A549 (cell line): ENCODE measurements around the gene COBL. TPM values are rescaled to one million over a fixed set of nuclear protein-coding genes. Genes with fewer than 3 reads are reported as not detected.

ENCODE experiments used
- ATAC-seq, 2 experiments: fragments of 200-7000 bp in 1 of 2; fragments of >200 bp in 1 of 2; cut with Nextera tagmentation in 1 of 2; cut with Tn5 transposase in 1 of 2; 3 replicates each; pipeline versions ENCODE4 v1.8.0 to v1.9.1; 2018 to 2020; ENCODE audit warnings: mild to moderate bottlenecking in 1 of 2, moderate library complexity in 1 of 2
- CTCF ChIA-PET: fragments of 300-600 bp; sonication (Branson Sonifier 250); formaldehyde crosslinking; extraction: SDS; loops from one replicate; lab custom pipeline; 2021; ENCODE audit warnings: antibody characterized with exemption, inconsistent platforms; lab: Yijun Ruan, JAX
- POLR2A ChIA-PET: fragments of 350-600 bp; formaldehyde crosslinking; extraction: SDS; loops from one replicate; lab custom pipeline; 2021; ENCODE audit warnings: antibody characterized with exemption, inconsistent platforms; lab: Yijun Ruan, JAX
- DNase-seq, 2 experiments: peaks; one replicate each; pipeline versions ENCODE4 v3.0.0 to v3.0.0-alpha.2; 2011 to 2016; ENCODE audit warnings: low read depth in 1 of 2, low spot score in 1 of 2
- FAIRE-seq: peaks from 2 replicates; lab custom pipeline; 2011; peaks lifted over from hg19 to GRCh38; lab: Jason Lieb, UNC
- H3K27ac ChIP-seq, 2 experiments: fragments of >200 bp; sonication (Bioruptor Twin); formaldehyde crosslinking; 3 replicates each; pipeline ENCODE4 v1.5.1; 2016 to 2017
- H3K4me1 ChIP-seq: fragments of >200 bp; sonication (Bioruptor Twin); formaldehyde crosslinking; 3 replicates; pipeline ENCODE4 v1.6.1; 2016
- H3K4me2 ChIP-seq: fragments of >200 bp; sonication (Bioruptor Twin); formaldehyde crosslinking; 3 replicates; pipeline ENCODE4 v1.6.1; 2016
- H3K4me3 ChIP-seq: fragments of >200 bp; sonication (Bioruptor Twin); formaldehyde crosslinking; 3 replicates; pipeline ENCODE4 v1.5.1; 2016
- H3K9me3 ChIP-seq: fragments of >200 bp; sonication (Bioruptor Twin); formaldehyde crosslinking; 3 replicates; pipeline ENCODE4 v1.6.1; 2016
- CHD2 ChIP-seq: fragments of 150-350 bp; IDR thresholded peaks from 2 replicates; pipeline ENCODE4 v1.6.1; 2014; ENCODE audit warnings: low read length; ENCODE audit not compliant: partially characterized antibody
- ESRRA ChIP-seq: fragments of 150-350 bp; IDR thresholded peaks from 2 replicates; pipeline ENCODE4 v1.6.1; 2014; ENCODE audit warnings: mild to moderate bottlenecking, low read length, borderline replicate concordance
- FOSB ChIP-seq: fragments of 250-450 bp; sonication (Bioruptor Pico); IDR thresholded peaks from 2 replicates; pipeline ENCODE4 v1.5.0; 2020; ENCODE audit warnings: mild to moderate bottlenecking, moderate library complexity
- GATA3 ChIP-seq: IDR thresholded peaks from 2 replicates; pipeline ENCODE4 v1.6.1; 2012; ENCODE audit warnings: borderline replicate concordance
- HEYL ChIP-seq: fragments of 250-450 bp; sonication (Bioruptor Pico); IDR thresholded peaks from 2 replicates; pipeline ENCODE4 v1.8.0; 2021; ENCODE audit warnings: mild to moderate bottlenecking, moderate library complexity
- HOXA7 ChIP-seq: fragments of 250-450 bp; sonication (Bioruptor Pico); IDR thresholded peaks from 2 replicates; pipeline ENCODE4 v1.5.0; 2020; ENCODE audit warnings: mild to moderate bottlenecking, moderate library complexity
- HOXB13 ChIP-seq: fragments of 250-450 bp; sonication (Bioruptor Pico); IDR thresholded peaks from 2 replicates; pipeline ENCODE4 v1.5.0; 2020; ENCODE audit warnings: low read depth, mild to moderate bottlenecking, moderate library complexity
- HOXB5 ChIP-seq: fragments of 250-450 bp; sonication (Bioruptor Pico); IDR thresholded peaks from 2 replicates; pipeline ENCODE4 v1.5.0; 2020; ENCODE audit warnings: mild to moderate bottlenecking, moderate library complexity
- JUN ChIP-seq, 2 experiments: fragments of >200 bp; sonication (Bioruptor Twin); formaldehyde crosslinking; IDR thresholded peaks; 2 replicates in 1 of 2; 3 replicates in 1 of 2; pipeline ENCODE4 v1.6.1; 2016 to 2017
- KDM5A ChIP-seq: fragments of 200-600 bp; sonication (generic); IDR thresholded peaks from 2 replicates; pipeline ENCODE4 v1.6.1; 2016; ENCODE audit warnings: antibody characterized with exemption, mild to moderate bottlenecking
- MYC ChIP-seq: IDR thresholded peaks from 2 replicates; pipeline ENCODE4 v1.6.1; 2012; ENCODE audit warnings: mild to moderate bottlenecking, inconsistent platforms, low read length, improper control_type of control experiment, borderline replicate concordance
- NFE2L2 ChIP-seq: fragments of 150-350 bp; conservative IDR thresholded peaks from 2 replicates; pipeline ENCODE4 v1.6.1; 2014; ENCODE audit warnings: low read length
- PBX3 ChIP-seq: IDR thresholded peaks from 2 replicates; pipeline ENCODE4 v1.6.1; 2012
- PHF8 ChIP-seq: fragments of 200-600 bp; sonication (generic); IDR thresholded peaks from 2 replicates; pipeline ENCODE4 v1.6.1; 2016; ENCODE audit warnings: low read depth, mild to moderate bottlenecking, antibody characterized with exemption, moderate library complexity, borderline replicate concordance
- POLR2A ChIP-seq: IDR thresholded peaks from 2 replicates; pipeline ENCODE4 v1.6.1; 2012; ENCODE audit warnings: mild to moderate bottlenecking, low read length
- RARB ChIP-seq: fragments of 250-450 bp; sonication (Bioruptor Pico); IDR thresholded peaks from 2 replicates; pipeline ENCODE4 v1.8.0; 2021; ENCODE audit warnings: mild to moderate bottlenecking, moderate library complexity
- RFX5 ChIP-seq: fragments of 450-650 bp; IDR thresholded peaks from 2 replicates; pipeline ENCODE4 v1.7.1; 2014; ENCODE audit warnings: antibody characterized with exemption, mild to moderate bottlenecking, moderate library complexity
- RNF2 ChIP-seq: fragments of 200-600 bp; sonication (generic); IDR thresholded peaks from 2 replicates; pipeline ENCODE4 v1.6.1; 2016; ENCODE audit warnings: low read depth, mild to moderate bottlenecking, antibody characterized with exemption, moderate library complexity, borderline replicate concordance
- ZC3H11A ChIP-seq: fragments of 450-650 bp; IDR thresholded peaks from 2 replicates; pipeline ENCODE4 v1.6.1; 2014; ENCODE audit warnings: antibody characterized with exemption, mild to moderate bottlenecking
- WGBS: methylation state at CpG from one replicate; pipeline ENCODE4 v1.1.6; 2017; ENCODE audit errors: missing lambda C conversion rate; 5-methylcytosine and 5-hydroxymethylcytosine counted together
- polyA plus RNA-seq, 4 experiments: library from polyadenylated mRNA; depleted of rRNA in 3 of 4; stranded (reverse); fragments of >200 nt; fragmentation: RNase III in 1 of 4; extraction: RNeasy Plus Mini Kit Qiagen cat#74134 plus additional on column Dnase treatment in 1 of 4; gene quantifications; 2 replicates in 3 of 4; 3 replicates in 1 of 4; pipeline ENCODE4 v1.2.3, GENCODE V29; 2011 to 2017
- TF ChIP-seq, protein P1 (sequence below): fragments of 200-600 bp; sonication (generic); IDR thresholded peaks from 2 replicates; pipeline ENCODE4 v1.6.1; 2016; ENCODE audit warnings: antibody characterized with exemption, mild to moderate bottlenecking, moderate library complexity
- TF ChIP-seq, protein P2 (sequence below): fragments of >200 bp; sonication (Bioruptor Twin); formaldehyde crosslinking; IDR thresholded peaks from 2 replicates; pipeline ENCODE4 v1.6.1; 2016
- TF ChIP-seq, protein P3 (sequence below): fragments of >200 bp; sonication (Bioruptor Twin); formaldehyde crosslinking; IDR thresholded peaks from 3 replicates; pipeline ENCODE4 v1.6.1; 2016

Gene COBL
- polyA plus RNA-seq, 2 of the 4 experiments (the other 2 are of a cell fraction), result 1.5 to 7.4 TPM

GRCh38 chr7:51269321-51269720 is 47.3 kb downstream of the COBL start (continued):
- TF ChIP-seq, protein P1, sequence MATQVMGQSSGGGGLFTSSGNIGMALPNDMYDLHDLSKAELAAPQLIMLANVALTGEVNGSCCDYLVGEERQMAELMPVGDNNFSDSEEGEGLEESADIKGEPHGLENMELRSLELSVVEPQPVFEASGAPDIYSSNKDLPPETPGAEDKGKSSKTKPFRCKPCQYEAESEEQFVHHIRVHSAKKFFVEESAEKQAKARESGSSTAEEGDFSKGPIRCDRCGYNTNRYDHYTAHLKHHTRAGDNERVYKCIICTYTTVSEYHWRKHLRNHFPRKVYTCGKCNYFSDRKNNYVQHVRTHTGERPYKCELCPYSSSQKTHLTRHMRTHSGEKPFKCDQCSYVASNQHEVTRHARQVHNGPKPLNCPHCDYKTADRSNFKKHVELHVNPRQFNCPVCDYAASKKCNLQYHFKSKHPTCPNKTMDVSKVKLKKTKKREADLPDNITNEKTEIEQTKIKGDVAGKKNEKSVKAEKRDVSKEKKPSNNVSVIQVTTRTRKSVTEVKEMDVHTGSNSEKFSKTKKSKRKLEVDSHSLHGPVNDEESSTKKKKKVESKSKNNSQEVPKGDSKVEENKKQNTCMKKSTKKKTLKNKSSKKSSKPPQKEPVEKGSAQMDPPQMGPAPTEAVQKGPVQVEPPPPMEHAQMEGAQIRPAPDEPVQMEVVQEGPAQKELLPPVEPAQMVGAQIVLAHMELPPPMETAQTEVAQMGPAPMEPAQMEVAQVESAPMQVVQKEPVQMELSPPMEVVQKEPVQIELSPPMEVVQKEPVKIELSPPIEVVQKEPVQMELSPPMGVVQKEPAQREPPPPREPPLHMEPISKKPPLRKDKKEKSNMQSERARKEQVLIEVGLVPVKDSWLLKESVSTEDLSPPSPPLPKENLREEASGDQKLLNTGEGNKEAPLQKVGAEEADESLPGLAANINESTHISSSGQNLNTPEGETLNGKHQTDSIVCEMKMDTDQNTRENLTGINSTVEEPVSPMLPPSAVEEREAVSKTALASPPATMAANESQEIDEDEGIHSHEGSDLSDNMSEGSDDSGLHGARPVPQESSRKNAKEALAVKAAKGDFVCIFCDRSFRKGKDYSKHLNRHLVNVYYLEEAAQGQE, result no peak
- TF ChIP-seq HOXB13 (no peak), PBX3 (no peak), CHD2 (no peak), HEYL (CRISPR knock-in tag) (no peak), KDM5A (no peak), NFE2L2 (no peak)
- TF ChIP-seq, protein P2, sequence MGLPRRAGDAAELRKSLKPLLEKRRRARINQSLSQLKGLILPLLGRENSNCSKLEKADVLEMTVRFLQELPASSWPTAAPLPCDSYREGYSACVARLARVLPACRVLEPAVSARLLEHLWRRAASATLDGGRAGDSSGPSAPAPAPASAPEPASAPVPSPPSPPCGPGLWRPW, result no peak

DNA sequence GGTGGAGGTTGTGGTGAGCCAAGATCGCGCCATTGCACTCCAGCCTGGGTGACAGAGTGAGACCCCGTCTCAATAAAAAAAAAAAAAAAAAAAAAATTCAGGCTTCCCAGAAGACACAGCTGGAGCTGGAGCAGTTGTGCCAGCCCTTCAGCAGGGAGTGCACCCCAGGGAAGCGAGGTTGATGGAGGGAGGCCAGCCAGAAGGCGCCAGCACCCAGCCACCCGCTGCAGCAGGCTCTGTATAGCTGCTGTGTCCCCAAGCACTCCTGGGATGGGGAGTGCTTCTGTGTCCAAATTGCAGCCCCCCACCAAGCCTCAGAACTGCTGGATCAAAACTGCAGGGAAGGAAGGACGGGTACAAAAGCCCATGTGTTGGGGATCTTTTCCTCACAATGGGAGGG is 47.8 kb downstream of the COBL start:
- CTCF ChIA-PET, result interaction anchor here (0.5 kb wide), 1 partner anchor 128 kb away, joined by 3 read pairs; no protein-coding TSS in a partner anchor
- FAIRE-seq, result no peak
- DNase-seq, result no peak
- H3K4me2 ChIP-seq, result no peak overlapping the region
- no peak for TF ChIP-seq MYC
- H3K4me1 ChIP-seq, result no peaks in the 10 kb centered on the region
- no peak overlapping the region for H3K27ac ChIP-seq
- no peaks in the 10 kb centered on the region for H3K9me3 ChIP-seq
- H3K4me3 ChIP-seq, result no peak overlapping the region
- ATAC-seq, result no peak
- POLR2A ChIA-PET, result no interaction called here
- WGBS, result 83% methylated on average over 7 of the region's 7 CpGs

- Histone ChIP-seq H3K9me3 (no peaks in the 10 kb centered on the region), H3K27ac (no peak overlapping the region), H3K4me3 (no peak overlapping the region), H3K4me2 (no peak overlapping the region), H3K4me1 (no peaks in the 10 kb centered on the region)
- 73% methylated on average over 2 of the region's 2 CpGs for WGBS
- no peak for ATAC-seq
- no peak for FAIRE-seq
- CTCF ChIA-PET, result no interaction called here
- DNase-seq, result no peak
- POLR2A ChIA-PET, result no interaction called here
- TF ChIP-seq ZC3H11A (no peak), RFX5 (no peak)
Observed at GRCh38 chr7:51267169-51267568, 49.4 kb downstream of the COBL start.

GRCh38 chr7:51265066-51265907 is 51.3 kb downstream of the COBL start:
- no peak overlapping the region for H3K4me2 ChIP-seq
- no peak overlapping the region for H3K27ac ChIP-seq
- no peak for DNase-seq
- TF ChIP-seq JUN (IDR thresholded peaks at IDR 0.05) (no peak), PBX3 (no peak), RNF2 (no peak), PHF8 (no peak), HOXB5 (no peak), GATA3 (no peak), ESRRA (no peak), HOXA7 (CRISPR knock-in tag) (no peak), RARB (CRISPR knock-in tag) (no peak), POLR2A (no peak), FOSB (CRISPR knock-in tag) (no peak)
- TF ChIP-seq, protein P3, sequence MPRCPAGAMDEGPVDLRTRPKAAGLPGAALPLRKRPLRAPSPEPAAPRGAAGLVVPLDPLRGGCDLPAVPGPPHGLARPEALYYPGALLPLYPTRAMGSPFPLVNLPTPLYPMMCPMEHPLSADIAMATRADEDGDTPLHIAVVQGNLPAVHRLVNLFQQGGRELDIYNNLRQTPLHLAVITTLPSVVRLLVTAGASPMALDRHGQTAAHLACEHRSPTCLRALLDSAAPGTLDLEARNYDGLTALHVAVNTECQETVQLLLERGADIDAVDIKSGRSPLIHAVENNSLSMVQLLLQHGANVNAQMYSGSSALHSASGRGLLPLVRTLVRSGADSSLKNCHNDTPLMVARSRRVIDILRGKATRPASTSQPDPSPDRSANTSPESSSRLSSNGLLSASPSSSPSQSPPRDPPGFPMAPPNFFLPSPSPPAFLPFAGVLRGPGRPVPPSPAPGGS, result no peak
- H3K9me3 ChIP-seq, result no peaks in the 10 kb centered on the region
- no peak overlapping the region for H3K4me3 ChIP-seq
- WGBS, result 73% methylated on average over 10 of the region's 12 CpGs
- no peak for ATAC-seq
- CTCF ChIA-PET, result interaction anchor here (1.5 kb wide), 1 partner anchor 102 kb away, joined by 5 read pairs; no protein-coding TSS in a partner anchor
- no peaks in the 10 kb centered on the region for H3K4me1 ChIP-seq
- POLR2A ChIA-PET, result no interaction called here
- FAIRE-seq, result no peak
